Astrocyte (in vitro differentiated cells and primary cell): ENCODE measurements around the gene SLC39A3.

Experiments used
- CTCF ChIP-seq: IDR thresholded peaks from 2 replicates; pipeline ENCODE4 v1.5.1; 2011; ENCODE audit warnings: low read depth, mild to moderate bottlenecking, inconsistent platforms, low read length, moderate library complexity; ENCODE audit not compliant: insufficient read depth
- EZH2 ChIP-seq: IDR thresholded peaks from 2 replicates; pipeline ENCODE4 v1.6.1; 2012; ENCODE audit warnings: mild to moderate bottlenecking, low read length, inconsistent platforms; ENCODE audit not compliant: insufficient read depth

- TF ChIP-seq CTCF (no peak), EZH2 (no peak)
Observed at GRCh38 chr19:2747349-2747748, 7.5 kb upstream of the SLC39A3 start.
